Erythroblast (primary cell): ENCODE measurements around the gene NFE2L1.

ENCODE experiments used
- DNase-seq, 2 experiments: peaks; one replicate each; lab custom pipeline; 2025; lab: John Stamatoyannopoulos, UW
- GATA1 ChIP-seq: IDR thresholded peaks from 2 replicates; pipeline ENCODE4 v1.6.1; 2011; ENCODE audit warnings: low read depth, mild to moderate bottlenecking, control low read depth, low read length, moderate library complexity
- POLR2A ChIP-seq: IDR thresholded peaks from 2 replicates; pipeline ENCODE4 v1.6.1; 2011; ENCODE audit warnings: mild to moderate bottlenecking, low read length

The NFE2L1 gene

GRCh38 chr17:48048384-48049126, 396 bp downstream of the NFE2L1 start:
- DNase-seq: peak; percentile 90 to 92

GRCh38 chr17:48051283-48051682, 3.1 kb downstream of the NFE2L1 start:
- TF ChIP-seq GATA1: no peak
- no peak for TF ChIP-seq POLR2A
- no peak for DNase-seq

More at GRCh38 chr17:48048384-48049126, 396 bp downstream of the NFE2L1 start:
- TF ChIP-seq GATA1: no peak
- peak; percentile 21 for TF ChIP-seq POLR2A

GRCh38 chr17:48051706-48052486, 3.7 kb downstream of the NFE2L1 start:
- TF ChIP-seq POLR2A (no peak), GATA1 (no peak)
- peak; percentile 80 to 89 for DNase-seq

- DNase-seq: peak; percentile 46 to 71
- TF ChIP-seq GATA1: no peak
- no peak for TF ChIP-seq POLR2A
Observed at GRCh38 chr17:48052956-48053757, 5.0 kb downstream of the NFE2L1 start.

- DNase-seq: no peak
- TF ChIP-seq GATA1 (no peak), POLR2A (no peak)
Observed at GRCh38 chr17:48053758-48054237, 5.6 kb downstream of the NFE2L1 start.

GRCh38 chr17:48054238-48055185, 6.4 kb downstream of the NFE2L1 start:
- peak in 1 of 2 experiments; percentile 15 for DNase-seq
- TF ChIP-seq GATA1 (no peak), POLR2A (no peak)

- TF ChIP-seq POLR2A (no peak), GATA1 (no peak)
- peak; percentile 74 to 90 for DNase-seq
Observed at GRCh38 chr17:48055531-48056245, 7.5 kb downstream of the NFE2L1 start.

- no peak for DNase-seq
Observed at GRCh38 chr17:48056246-48056745, 8.1 kb downstream of the NFE2L1 start.

GRCh38 chr17:48056879-48057278, 8.7 kb downstream of the NFE2L1 start:
- no peak for DNase-seq
- TF ChIP-seq POLR2A (no peak), GATA1 (no peak)

More at GRCh38 chr17:48056246-48056745, 8.1 kb downstream of the NFE2L1 start:
- TF ChIP-seq POLR2A: no peak
- TF ChIP-seq GATA1: no peak

GRCh38 chr17:48057626-48058025, 9.5 kb downstream of the NFE2L1 start:
- DNase-seq: no peak
- TF ChIP-seq GATA1: no peak
- TF ChIP-seq POLR2A: no peak

GRCh38 chr17:48058393-48059124, 10.4 kb downstream of the NFE2L1 start:
- TF ChIP-seq GATA1 (no peak), POLR2A (no peak)
- no peak for DNase-seq
